SK-N-SH (cell line): Measurements from ENCODE around the gene MTA3. TPM values are rescaled to one million over a fixed set of nuclear protein-coding genes. Genes with fewer than 3 reads are reported as not detected.
A peak's percentile ranks its signal among the peaks of the same experiment; 100 is the strongest.

Experiments used
- CTCF ChIA-PET: fragments of 300-600, 350-600 bp; formaldehyde crosslinking; extraction: SDS; loops from one replicate; lab custom pipeline; 2021; lab: Yijun Ruan, JAX
- POLR2A ChIA-PET: fragments of 350-600 bp; sonication (Branson Sonifier 250); formaldehyde crosslinking; extraction: SDS; loops from one replicate; lab custom pipeline; 2020; ENCODE audit warnings: antibody characterized with exemption, inconsistent platforms; lab: Yijun Ruan, JAX
- DNase-seq: peaks from one replicate; pipeline ENCODE4 v3.0.0; 2012
- H2AFZ ChIP-seq: fragments of 200-600 bp; sonication (generic); 2 replicates; pipeline ENCODE4 v1.8.1; 2016; ENCODE audit warnings: antibody characterized with exemption, mild to moderate bottlenecking, low read depth
- H3F3A ChIP-seq: fragments of 200-600 bp; sonication (generic); replicated peaks from 2 replicates; pipeline ENCODE3; 2016; ENCODE audit warnings: antibody characterized with exemption, mild to moderate bottlenecking; ENCODE audit not compliant: insufficient read depth
- H3K27ac ChIP-seq, 2 experiments: fragments of 200-500 bp in 1 of 2; fragments of 200-600 bp in 1 of 2; sonication (Bioruptor generic) in 1 of 2; sonication (generic), shearing (Covaris generic) in 1 of 2; 2 replicates each; pipeline versions ENCODE4 v1.5.1 to v1.6.1; 2014 to 2016; ENCODE audit warnings: low read depth in 2 of 2, inconsistent platforms in 1 of 2, low read length in 1 of 2, mild to moderate bottlenecking in 1 of 2, mixed read lengths in 1 of 2
- H3K27me3 ChIP-seq: fragments of 200-600 bp; sonication (generic), shearing (Covaris generic); 2 replicates; pipeline ENCODE4 v1.6.1; 2016; ENCODE audit warnings: mixed run types; ENCODE audit not compliant: insufficient read depth
- H3K36me3 ChIP-seq, 2 experiments: fragments of 200-500 bp in 1 of 2; fragments of 200-600 bp in 1 of 2; sonication (Bioruptor generic) in 1 of 2; sonication (generic) in 1 of 2; replicated peaks in 1 of 2; 2 replicates each; pipeline versions ENCODE3 to v1.5.1; 2014 to 2016; ENCODE audit warnings: low read length in 1 of 2, mild to moderate bottlenecking in 1 of 2; ENCODE audit not compliant: insufficient read depth in 2 of 2, control insufficient read depth in 1 of 2
- H3K4me1 ChIP-seq, 2 experiments: fragments of 200-500 bp in 1 of 2; fragments of 200-600 bp in 1 of 2; sonication (Bioruptor generic) in 1 of 2; sonication (generic), shearing (Covaris generic) in 1 of 2; 2 replicates each; pipeline versions ENCODE4 v1.5.1 to v1.6.1; 2014 to 2016; ENCODE audit warnings: low read depth in 1 of 2, low read length in 1 of 2, mixed run types in 1 of 2; ENCODE audit not compliant: insufficient read depth in 2 of 2, control insufficient read depth in 1 of 2
- H3K4me2 ChIP-seq: fragments of 200-600 bp; sonication (generic), shearing (Covaris generic); 2 replicates; pipeline ENCODE4 v1.6.1; 2017; ENCODE audit warnings: mixed run types
- H3K4me3 ChIP-seq, 2 experiments: fragments of 200-500 bp in 1 of 2; fragments of 200-600 bp in 1 of 2; sonication (Bioruptor generic) in 1 of 2; sonication (generic), shearing (Covaris generic) in 1 of 2; 2 replicates each; pipeline versions ENCODE4 v1.5.1 to v1.8.1; 2014 to 2016; ENCODE audit warnings: low read depth in 2 of 2, inconsistent platforms in 1 of 2, low read length in 1 of 2, mild to moderate bottlenecking in 1 of 2, mixed read lengths in 1 of 2, moderate library complexity in 1 of 2
- H3K79me2 ChIP-seq: fragments of 200-600 bp; sonication (generic); 2 replicates; pipeline ENCODE4 v1.8.1; 2017; ENCODE audit warnings: mild to moderate bottlenecking; ENCODE audit not compliant: insufficient read depth
- H3K9ac ChIP-seq: fragments of 200-600 bp; sonication (generic); 2 replicates; pipeline ENCODE4 v1.6.1; 2017; ENCODE audit warnings: mixed run types
- H3K9me2 ChIP-seq: fragments of 200-600 bp; sonication (generic); 2 replicates; pipeline ENCODE4 v1.6.1; 2017; ENCODE audit warnings: mixed run types
- H3K9me3 ChIP-seq: fragments of 200-600 bp; sonication (generic); 2 replicates; pipeline ENCODE4 v1.6.1; 2017; ENCODE audit warnings: mixed run types, mild to moderate bottlenecking, moderate library complexity
- H4K20me1 ChIP-seq: fragments of 200-600 bp; sonication (generic); 2 replicates; pipeline ENCODE4 v1.6.1; 2017; ENCODE audit warnings: mild to moderate bottlenecking, mixed run types; ENCODE audit not compliant: insufficient read depth
- CHD2 ChIP-seq: fragments of 150-350 bp; IDR thresholded peaks from 2 replicates; pipeline ENCODE4 v1.6.1; 2018; ENCODE audit warnings: low read length; ENCODE audit not compliant: partially characterized antibody
- EP300 ChIP-seq, 2 experiments: IDR thresholded peaks; 2 replicates each; pipeline versions ENCODE4 v1.4.0 to v1.6.1; 2012; ENCODE audit warnings: borderline replicate concordance in 1 of 2, low read depth in 1 of 2, low read length in 1 of 2
- EZH2phosphoT487 ChIP-seq: fragments of 200-600 bp; sonication (generic); IDR thresholded peaks from 2 replicates; pipeline ENCODE4 v1.6.1; 2017; ENCODE audit warnings: low read depth, mixed run types, mild to moderate bottlenecking, antibody characterized with exemption, moderate library complexity, borderline replicate concordance
- FOXM1 ChIP-seq: IDR thresholded peaks from 2 replicates; pipeline ENCODE4 v1.4.0; 2012; ENCODE audit warnings: low read depth, mild to moderate bottlenecking
- GATA2 ChIP-seq: sonication (generic); formaldehyde crosslinking; IDR thresholded peaks from 2 replicates; pipeline ENCODE4 v1.5.0; 2020; ENCODE audit warnings: mild to moderate bottlenecking, missing genetic modification reagents
- MXI1 ChIP-seq: IDR thresholded peaks from 2 replicates; pipeline ENCODE4 v1.6.1; 2012; ENCODE audit warnings: mild to moderate bottlenecking, low read depth, low read length, improper control_type of control experiment
- NFIC ChIP-seq: IDR thresholded peaks from 2 replicates; pipeline ENCODE4 v1.4.0; 2012; ENCODE audit warnings: borderline replicate concordance
- POLR2AphosphoS5 ChIP-seq: IDR thresholded peaks from 2 replicates; pipeline ENCODE4 v1.6.1; 2012; ENCODE audit warnings: low read depth, low read length
- RAD21 ChIP-seq: IDR thresholded peaks from 2 replicates; pipeline ENCODE4 v1.6.1; 2012; ENCODE audit warnings: mild to moderate bottlenecking, low read length
- SMC3 ChIP-seq: IDR thresholded peaks from 2 replicates; pipeline ENCODE4 v1.6.1; 2012; ENCODE audit warnings: low read depth, low read length, improper control_type of control experiment
- YY1 ChIP-seq: IDR thresholded peaks from 2 replicates; pipeline ENCODE4 v1.4.0; 2012; ENCODE audit warnings: low read depth, mild to moderate bottlenecking
- WGBS: methylation state at CpG from one replicate; pipeline ENCODE4 v1.1.6; 2017; ENCODE audit warnings: low lambda C conversion rate; 5-methylcytosine and 5-hydroxymethylcytosine counted together
- polyA plus RNA-seq, 3 experiments: library from polyadenylated mRNA; depleted of rRNA; stranded (reverse); fragments of >200 nt; gene quantifications; 2 replicates each; pipeline ENCODE4 v1.2.3, GENCODE V29; 2012
- TF ChIP-seq, protein P1 (sequence below): IDR thresholded peaks from 2 replicates; pipeline ENCODE4 v1.4.0; 2012; ENCODE audit warnings: low read depth, borderline replicate concordance
- TF ChIP-seq, protein P2 (sequence below): IDR thresholded peaks from 2 replicates; pipeline ENCODE4 v1.4.0; 2012; ENCODE audit warnings: low read depth
- TF ChIP-seq, protein P3 (sequence below): IDR thresholded peaks from 2 replicates; pipeline ENCODE4 v1.6.1; 2012; ENCODE audit warnings: mild to moderate bottlenecking, low read depth, low read length, moderate library complexity
- TF ChIP-seq, protein P4 (sequence below): IDR thresholded peaks from 2 replicates; pipeline ENCODE4 v1.4.0; 2012; ENCODE audit warnings: low read depth, borderline replicate concordance

MTA3 gene
- polyA plus RNA-seq, 1 of the 3 experiments (the other 2 are of a cell fraction), result 30.8 TPM

DNA sequence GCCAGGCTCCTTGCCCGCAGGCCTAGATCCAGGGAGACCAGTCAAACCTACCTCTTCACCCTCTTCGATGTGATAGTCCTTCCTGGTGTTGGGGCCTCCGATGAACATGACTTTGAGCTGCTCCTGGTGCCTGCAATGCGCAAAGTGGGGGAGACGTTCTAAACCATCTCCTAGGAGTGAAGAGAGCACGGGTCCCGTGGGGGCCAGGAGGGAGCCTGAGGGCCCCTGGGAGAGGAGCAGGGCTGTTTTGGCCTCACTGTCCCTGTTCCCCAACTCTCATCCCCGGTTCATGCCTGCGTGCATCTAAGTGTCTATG, 220.0 kb downstream of the MTA3 start:
- no peak for TF ChIP-seq POLR2AphosphoS5
- TF ChIP-seq, protein P1, sequence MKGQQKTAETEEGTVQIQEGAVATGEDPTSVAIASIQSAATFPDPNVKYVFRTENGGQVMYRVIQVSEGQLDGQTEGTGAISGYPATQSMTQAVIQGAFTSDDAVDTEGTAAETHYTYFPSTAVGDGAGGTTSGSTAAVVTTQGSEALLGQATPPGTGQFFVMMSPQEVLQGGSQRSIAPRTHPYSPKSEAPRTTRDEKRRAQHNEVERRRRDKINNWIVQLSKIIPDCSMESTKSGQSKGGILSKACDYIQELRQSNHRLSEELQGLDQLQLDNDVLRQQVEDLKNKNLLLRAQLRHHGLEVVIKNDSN, result no peak
- TF ChIP-seq SMC3, result no peak
- TF ChIP-seq, protein P2, sequence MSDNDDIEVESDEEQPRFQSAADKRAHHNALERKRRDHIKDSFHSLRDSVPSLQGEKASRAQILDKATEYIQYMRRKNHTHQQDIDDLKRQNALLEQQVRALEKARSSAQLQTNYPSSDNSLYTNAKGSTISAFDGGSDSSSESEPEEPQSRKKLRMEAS, result no peak
- TF ChIP-seq, all 33 proteins: peak for 0
- ChIA-PET POLR2A (no interaction called here), CTCF (interaction anchor here (1.0 to 1.9 kb wide), 3 partner anchors 12 to 126 kb away, joined by 3 to 5 read pairs (median 4); no protein-coding TSS in a partner anchor)
- Histone ChIP-seq H3K79me2 (no peaks in the 10 kb centered on the region), H3K9ac (no peak overlapping the region), H3K4me1 (peaks cover 0 to 31% of the 10 kb centered on the region in 2 experiments; a peak in 1 of 4 replicates), H3K36me3 (no peaks in the 10 kb centered on the region), H3F3A (no peaks in the 10 kb centered on the region), H2AFZ (no peak overlapping the region), H4K20me1 (no peaks in the 10 kb centered on the region), H3K27me3 (no peaks in the 10 kb centered on the region), H3K9me3 (no peaks in the 10 kb centered on the region), H3K4me2 (no peak overlapping the region), H3K4me3 (no peak overlapping the region), H3K27ac (no peak overlapping the region), H3K9me2 (no peaks in the 10 kb centered on the region)
- no peak for DNase-seq
- WGBS, result 71% methylated on average over 5 of the region's 9 CpGs

DNA sequence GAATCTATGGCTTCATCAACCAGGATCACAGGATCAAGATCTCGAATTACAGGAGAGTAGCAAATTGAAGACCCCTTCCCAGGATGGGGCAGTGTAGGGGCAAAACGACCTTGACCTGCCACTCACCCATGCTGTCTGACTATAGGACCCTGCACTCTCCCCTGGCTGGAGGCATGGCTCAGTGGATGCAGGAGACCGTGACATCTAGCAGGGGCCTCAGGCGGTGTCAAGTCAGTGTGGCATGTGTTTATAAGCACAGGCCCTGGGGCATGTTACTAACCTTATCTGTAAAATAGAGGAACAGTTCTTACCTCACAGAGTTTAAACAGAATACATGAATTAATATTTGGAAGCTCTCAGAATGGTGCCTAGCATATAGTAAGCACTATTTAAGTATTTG, 220.4 kb downstream of the MTA3 start:
- H3K4me3 ChIP-seq, result no peak overlapping the region
- H3K9me2 ChIP-seq, result no peaks in the 10 kb centered on the region
- no peak overlapping the region for H3K9ac ChIP-seq
- H2AFZ ChIP-seq, result no peak overlapping the region
- ChIA-PET POLR2A (no interaction called here), CTCF (interaction anchor here (1.1 to 1.9 kb wide), 3 partner anchors 12 to 24 kb away, joined by 3 to 5 read pairs (median 4); no protein-coding TSS in a partner anchor)
- no peaks in the 10 kb centered on the region for H3K9me3 ChIP-seq
- DNase-seq, result peak; percentile 62
- H3K79me2 ChIP-seq, result no peaks in the 10 kb centered on the region
- H3K4me2 ChIP-seq, result no peak overlapping the region
- H3K4me1 ChIP-seq, result peaks cover 0 to 31% of the 10 kb centered on the region in 2 experiments; a peak in 1 of 4 replicates
- no peaks in the 10 kb centered on the region for H3K36me3 ChIP-seq
- no peak overlapping the region for H3K27ac ChIP-seq
- 35% methylated on average over 4 of the region's 4 CpGs for WGBS
- no peaks in the 10 kb centered on the region for H3F3A ChIP-seq
- H4K20me1 ChIP-seq, result no peaks in the 10 kb centered on the region
- TF ChIP-seq SMC3, result no peak
- TF ChIP-seq EP300 (IDR thresholded peaks at IDR 0.05; ENCODE audit: borderline replicate concordance in 1 of 2, low read depth in 1 of 2, low read length in 1 of 2), result peak in 1 of 2 experiments; percentile 51; a peak in 2 of 4 replicates
- no peak for TF ChIP-seq MXI1
- no peaks in the 10 kb centered on the region for H3K27me3 ChIP-seq

DNA sequence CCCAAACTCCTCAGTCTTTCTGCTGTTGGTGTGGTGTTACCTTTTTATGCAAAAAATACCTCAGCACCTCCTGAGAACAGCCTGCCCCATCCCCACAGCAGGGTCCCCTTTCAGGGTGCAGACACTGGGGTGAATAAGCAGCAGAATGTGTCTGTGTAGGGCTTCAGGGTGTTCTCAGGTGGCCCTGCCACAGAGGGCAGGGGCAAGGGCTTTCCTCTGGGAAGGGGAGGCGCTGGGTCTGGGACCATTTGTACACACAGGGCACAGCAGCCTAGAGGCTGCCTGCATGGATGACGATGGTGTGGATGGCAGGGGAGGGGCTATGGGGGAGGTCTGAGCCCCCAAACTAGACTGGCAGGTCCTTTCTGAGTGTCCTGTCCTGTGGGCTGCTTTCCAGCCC, 221.3 kb downstream of the MTA3 start:
- H3K4me1 ChIP-seq, result peaks cover 0 to 31% of the 10 kb centered on the region in 2 experiments; a peak in 1 of 4 replicates
- no peak overlapping the region for H3K4me3 ChIP-seq
- H3K27ac ChIP-seq, result no peak overlapping the region
- no peaks in the 10 kb centered on the region for H3K27me3 ChIP-seq
- ChIA-PET POLR2A (no interaction called here), CTCF (interaction anchor here (0.7 to 1.9 kb wide), 4 partner anchors 11 to 34 kb away, joined by 3 to 5 read pairs (median 4); no protein-coding TSS in a partner anchor)
- no peaks in the 10 kb centered on the region for H3K79me2 ChIP-seq
- no peaks in the 10 kb centered on the region for H3K36me3 ChIP-seq
- H3K4me2 ChIP-seq, result no peak overlapping the region
- no peaks in the 10 kb centered on the region for H3K9me2 ChIP-seq
- H3K9ac ChIP-seq, result no peak overlapping the region
- no peak overlapping the region for H2AFZ ChIP-seq
- WGBS, result 80% methylated on average over 1 of the region's 2 CpGs
- no peaks in the 10 kb centered on the region for H3K9me3 ChIP-seq
- H4K20me1 ChIP-seq, result no peaks in the 10 kb centered on the region
- no peak for DNase-seq
- H3F3A ChIP-seq, result no peaks in the 10 kb centered on the region
- TF ChIP-seq, protein P3, sequence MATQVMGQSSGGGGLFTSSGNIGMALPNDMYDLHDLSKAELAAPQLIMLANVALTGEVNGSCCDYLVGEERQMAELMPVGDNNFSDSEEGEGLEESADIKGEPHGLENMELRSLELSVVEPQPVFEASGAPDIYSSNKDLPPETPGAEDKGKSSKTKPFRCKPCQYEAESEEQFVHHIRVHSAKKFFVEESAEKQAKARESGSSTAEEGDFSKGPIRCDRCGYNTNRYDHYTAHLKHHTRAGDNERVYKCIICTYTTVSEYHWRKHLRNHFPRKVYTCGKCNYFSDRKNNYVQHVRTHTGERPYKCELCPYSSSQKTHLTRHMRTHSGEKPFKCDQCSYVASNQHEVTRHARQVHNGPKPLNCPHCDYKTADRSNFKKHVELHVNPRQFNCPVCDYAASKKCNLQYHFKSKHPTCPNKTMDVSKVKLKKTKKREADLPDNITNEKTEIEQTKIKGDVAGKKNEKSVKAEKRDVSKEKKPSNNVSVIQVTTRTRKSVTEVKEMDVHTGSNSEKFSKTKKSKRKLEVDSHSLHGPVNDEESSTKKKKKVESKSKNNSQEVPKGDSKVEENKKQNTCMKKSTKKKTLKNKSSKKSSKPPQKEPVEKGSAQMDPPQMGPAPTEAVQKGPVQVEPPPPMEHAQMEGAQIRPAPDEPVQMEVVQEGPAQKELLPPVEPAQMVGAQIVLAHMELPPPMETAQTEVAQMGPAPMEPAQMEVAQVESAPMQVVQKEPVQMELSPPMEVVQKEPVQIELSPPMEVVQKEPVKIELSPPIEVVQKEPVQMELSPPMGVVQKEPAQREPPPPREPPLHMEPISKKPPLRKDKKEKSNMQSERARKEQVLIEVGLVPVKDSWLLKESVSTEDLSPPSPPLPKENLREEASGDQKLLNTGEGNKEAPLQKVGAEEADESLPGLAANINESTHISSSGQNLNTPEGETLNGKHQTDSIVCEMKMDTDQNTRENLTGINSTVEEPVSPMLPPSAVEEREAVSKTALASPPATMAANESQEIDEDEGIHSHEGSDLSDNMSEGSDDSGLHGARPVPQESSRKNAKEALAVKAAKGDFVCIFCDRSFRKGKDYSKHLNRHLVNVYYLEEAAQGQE, result no peak
- TF ChIP-seq EP300 (IDR thresholded peaks at IDR 0.05; ENCODE audit: borderline replicate concordance in 1 of 2, low read depth in 1 of 2, low read length in 1 of 2) (no peak), GATA2 (no peak), NFIC (no peak), YY1 (no peak), EZH2phosphoT487 (no peak), FOXM1 (no peak), RAD21 (no peak), CHD2 (no peak)
- TF ChIP-seq, protein P4, sequence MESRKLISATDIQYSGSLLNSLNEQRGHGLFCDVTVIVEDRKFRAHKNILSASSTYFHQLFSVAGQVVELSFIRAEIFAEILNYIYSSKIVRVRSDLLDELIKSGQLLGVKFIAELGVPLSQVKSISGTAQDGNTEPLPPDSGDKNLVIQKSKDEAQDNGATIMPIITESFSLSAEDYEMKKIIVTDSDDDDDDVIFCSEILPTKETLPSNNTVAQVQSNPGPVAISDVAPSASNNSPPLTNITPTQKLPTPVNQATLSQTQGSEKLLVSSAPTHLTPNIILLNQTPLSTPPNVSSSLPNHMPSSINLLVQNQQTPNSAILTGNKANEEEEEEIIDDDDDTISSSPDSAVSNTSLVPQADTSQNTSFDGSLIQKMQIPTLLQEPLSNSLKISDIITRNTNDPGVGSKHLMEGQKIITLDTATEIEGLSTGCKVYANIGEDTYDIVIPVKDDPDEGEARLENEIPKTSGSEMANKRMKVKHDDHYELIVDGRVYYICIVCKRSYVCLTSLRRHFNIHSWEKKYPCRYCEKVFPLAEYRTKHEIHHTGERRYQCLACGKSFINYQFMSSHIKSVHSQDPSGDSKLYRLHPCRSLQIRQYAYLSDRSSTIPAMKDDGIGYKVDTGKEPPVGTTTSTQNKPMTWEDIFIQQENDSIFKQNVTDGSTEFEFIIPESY, result no peak
